ENCODE results near the gene GNRHR. TPM values are rescaled to one million over a fixed set of nuclear protein-coding genes. Genes with fewer than 3 reads are reported as not detected.

GNRHR gene
- total and polyA plus RNA-seq, 2 experiments from 2014 or later, result 0.10 TPM; not detected in 1

DNA sequence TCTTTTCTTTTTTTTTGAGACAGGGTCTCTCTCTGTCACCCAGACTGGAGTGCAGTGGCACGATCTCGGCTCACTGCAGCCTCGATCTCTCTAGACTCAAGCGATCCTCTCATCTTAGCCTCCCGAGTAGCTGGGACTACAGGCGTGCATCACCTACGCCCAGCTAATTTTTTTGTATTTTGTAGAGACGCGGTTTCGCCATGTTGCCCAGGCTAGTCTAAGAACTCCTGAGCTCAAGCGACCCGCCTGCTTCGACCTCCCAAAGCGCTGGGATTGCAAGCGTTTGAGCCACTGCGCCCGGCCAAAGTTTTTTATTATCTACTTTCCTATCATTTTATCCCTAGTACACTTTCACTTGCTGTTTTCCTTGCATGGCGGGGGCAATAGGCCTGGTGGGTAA, 54.6 kb downstream of the GNRHR start:
- H3K4me1 Mint-ChIP-seq, result peaks cover 11% of the 10 kb centered on the region
- H3K9me3 Mint-ChIP-seq, result no peaks in the 10 kb centered on the region
- H2AFZ ChIP-seq, result no peak overlapping the region
- peaks cover 83% of the 10 kb centered on the region for H3K79me2 ChIP-seq (replicated peaks; ENCODE audit: insufficient read depth)
- H4K20me1 ChIP-seq (replicated peaks; ENCODE audit: insufficient read depth), result no peaks in the 10 kb centered on the region
- TF ChIP-seq STAT1 (IDR thresholded peaks at IDR 0.05; ENCODE audit: unreplicated experiment) (no peak), CREB1 (CRISPR knock-in tag; IDR thresholded peaks at IDR 0.05; ENCODE audit: low read depth) (no peak), ETS1 (IDR thresholded peaks at IDR 0.05) (no peak), JUNB (IDR thresholded peaks at IDR 0.05; ENCODE audit: unreplicated experiment) (no peak), NANOG (IDR thresholded peaks at IDR 0.05; ENCODE audit: borderline replicate concordance) (no peak), EZH2phosphoT487 (IDR thresholded peaks at IDR 0.05; ENCODE audit: unreplicated experiment) (no peak), ZNF462 (CRISPR knock-in tag; IDR thresholded peaks at IDR 0.05) (no peak), REST (IDR thresholded peaks at IDR 0.05; ENCODE audit: unreplicated experiment) (no peak), EZH2 (IDR thresholded peaks at IDR 0.05; ENCODE audit: low read depth, unreplicated experiment) (no peak), ZNF331 (CRISPR knock-in tag; IDR thresholded peaks at IDR 0.05; ENCODE audit: low read depth) (no peak), ZNF114 (CRISPR knock-in tag; IDR thresholded peaks at IDR 0.05) (no peak), POLR2AphosphoS5 (IDR thresholded peaks at IDR 0.05; ENCODE audit: low read depth) (no peak)
- TF ChIP-seq, protein P1, sequence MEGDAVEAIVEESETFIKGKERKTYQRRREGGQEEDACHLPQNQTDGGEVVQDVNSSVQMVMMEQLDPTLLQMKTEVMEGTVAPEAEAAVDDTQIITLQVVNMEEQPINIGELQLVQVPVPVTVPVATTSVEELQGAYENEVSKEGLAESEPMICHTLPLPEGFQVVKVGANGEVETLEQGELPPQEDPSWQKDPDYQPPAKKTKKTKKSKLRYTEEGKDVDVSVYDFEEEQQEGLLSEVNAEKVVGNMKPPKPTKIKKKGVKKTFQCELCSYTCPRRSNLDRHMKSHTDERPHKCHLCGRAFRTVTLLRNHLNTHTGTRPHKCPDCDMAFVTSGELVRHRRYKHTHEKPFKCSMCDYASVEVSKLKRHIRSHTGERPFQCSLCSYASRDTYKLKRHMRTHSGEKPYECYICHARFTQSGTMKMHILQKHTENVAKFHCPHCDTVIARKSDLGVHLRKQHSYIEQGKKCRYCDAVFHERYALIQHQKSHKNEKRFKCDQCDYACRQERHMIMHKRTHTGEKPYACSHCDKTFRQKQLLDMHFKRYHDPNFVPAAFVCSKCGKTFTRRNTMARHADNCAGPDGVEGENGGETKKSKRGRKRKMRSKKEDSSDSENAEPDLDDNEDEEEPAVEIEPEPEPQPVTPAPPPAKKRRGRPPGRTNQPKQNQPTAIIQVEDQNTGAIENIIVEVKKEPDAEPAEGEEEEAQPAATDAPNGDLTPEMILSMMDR (conservative IDR thresholded peaks at IDR 0.05; ENCODE audit: low read depth in 2 of 2), result no peak
- H3K4me1 ChIP-seq (ENCODE audit: insufficient read depth), result peaks cover 8% of the 10 kb centered on the region
- no peak for ATAC-seq
- H3K27ac Mint-ChIP-seq, result peak overlapping the region; percentile 95; the same call in 1 of the 2 replicates
- H3K27me3 ChIP-seq (ENCODE audit: insufficient read depth), result no peaks in the 10 kb centered on the region
- peaks cover 4% of the 10 kb centered on the region; the same call in 2 of the 3 replicates for H3K36me3 Mint-ChIP-seq (ENCODE audit: low read depth)
- no peaks in the 10 kb centered on the region for H3K9me2 ChIP-seq (ENCODE audit: insufficient read depth)
- H3K36me3 ChIP-seq (ENCODE audit: insufficient read depth), result peaks cover 3% of the 10 kb centered on the region; the same call in 1 of the 2 replicates
- no peak overlapping the region for H3K27ac ChIP-seq (ENCODE audit: low read depth)
- H3K4me3 Mint-ChIP-seq, result peak overlapping the region; percentile 88
- no peaks in the 10 kb centered on the region for H3F3A ChIP-seq (replicated peaks; ENCODE audit: low read depth)
- no peak for DNase-seq (ENCODE audit: low spot score)
- H3K4me2 ChIP-seq, result peak overlapping the region; percentile 92
- H3K27me3 Mint-ChIP-seq (ENCODE audit: insufficient read depth, low read depth, poor library complexity), result no peaks in the 10 kb centered on the region
- peak overlapping the region; percentile 85 for H3K4me3 ChIP-seq

All from GM23338 (cell line).